B cell (primary cell): ENCODE measurements around the gene JUNB. TPM values are rescaled to one million over a fixed set of nuclear protein-coding genes. Genes with fewer than 3 reads are reported as not detected.

Experiments
- ATAC-seq: fragments of 200-7000 bp; cut with Tn5 transposase; one replicate; pipeline ENCODE4 v1.10.0; 2021; ENCODE audit warnings: low read depth, mild to moderate bottlenecking, moderate number of reproducible peaks, moderate library complexity
- CTCF ChIA-PET: fragments of 350-600 bp; sonication (Branson Sonifier 250); formaldehyde crosslinking; loops from one replicate; lab custom pipeline; 2021; ENCODE audit warnings: antibody characterized with exemption, inconsistent platforms; lab: Charles Lee
- POLR2A ChIA-PET: fragments of 350-600 bp; sonication (Branson Sonifier 250); formaldehyde crosslinking; loops from one replicate; lab custom pipeline; 2021; ENCODE audit warnings: antibody characterized with exemption; lab: Charles Lee
- DNase-seq: peaks from one replicate; pipeline ENCODE4 v3.0.0; 2013
- H2AFZ ChIP-seq: 2 replicates; pipeline ENCODE4 v1.6.1; 2012; ENCODE audit warnings: mild to moderate bottlenecking, low read depth, low read length; ENCODE audit not compliant: insufficient read depth, poor library complexity, severe bottlenecking
- H3K27ac ChIP-seq, 2 donors: 1 replicate in 1 of 2; 2 replicates in 1 of 2; pipeline ENCODE4 v1.5.1; 2012 to 2013; ENCODE audit warnings: low read length in 2 of 2, mild to moderate bottlenecking in 2 of 2, moderate library complexity in 1 of 2
- H3K27me3 ChIP-seq, 4 experiments: fragments of 200-600 bp in 1 of 4; sonication (generic) in 1 of 4; replicated peaks in 1 of 4; 1 replicate in 2 of 4; 2 replicates in 2 of 4; pipeline versions ENCODE4 v1.6.1 to v1.7.0; 2013 to 2016; ENCODE audit warnings: low read length in 3 of 4, mild to moderate bottlenecking in 2 of 4, mixed read lengths in 1 of 4, moderate library complexity in 1 of 4; ENCODE audit not compliant: insufficient read depth in 4 of 4, control insufficient read depth in 3 of 4; ENCODE audit errors: control extremely low read depth in 1 of 4
- H3K36me3 ChIP-seq, 2 experiments: replicated peaks in 1 of 2; 1 replicate in 1 of 2; 2 replicates in 1 of 2; pipeline versions ENCODE4 v1.6.1 to v1.7.1; 2013; ENCODE audit warnings: low read length in 1 of 2; ENCODE audit not compliant: insufficient read depth in 2 of 2, control insufficient read depth in 1 of 2; ENCODE audit errors: control extremely low read depth in 1 of 2, extremely low read depth in 1 of 2
- H3K4me1 ChIP-seq, 2 donors: fragments of 200-600 bp in 1 of 2; sonication (generic) in 1 of 2; 1 replicate in 1 of 2; 2 replicates in 1 of 2; pipeline versions ENCODE4 v1.5.1 to v1.6.1; 2013 to 2017; ENCODE audit warnings: low read length in 2 of 2; ENCODE audit not compliant: control insufficient read depth in 2 of 2, insufficient read depth in 2 of 2
- H3K4me2 ChIP-seq: replicated peaks from 2 replicates; pipeline ENCODE3; 2012; ENCODE audit warnings: mild to moderate bottlenecking, low read depth, low read length; ENCODE audit not compliant: poor library complexity, severe bottlenecking
- H3K4me3 ChIP-seq, 5 experiments: fragments of 200-600 bp in 1 of 5; sonication (generic) in 1 of 5; 1 replicate in 3 of 5; 2 replicates in 2 of 5; pipeline versions ENCODE4 v1.5.1 to v1.7.0; 2011 to 2016; ENCODE audit warnings: low read length in 4 of 5, mild to moderate bottlenecking in 4 of 5, low read depth in 2 of 5, control low read depth in 1 of 5, moderate library complexity in 1 of 5; ENCODE audit not compliant: insufficient read depth in 1 of 5; ENCODE audit errors: control extremely low read depth in 1 of 5, extremely low read depth in 1 of 5
- H3K79me2 ChIP-seq: fragments of 200-600 bp; sonication (generic); one replicate; pipeline ENCODE4 v1.6.0; 2016; ENCODE audit warnings: low read length; ENCODE audit not compliant: control insufficient read depth, insufficient read depth
- H3K9ac ChIP-seq: fragments of 200-600 bp; sonication (generic); 2 replicates; pipeline ENCODE4 v1.6.1; 2017; ENCODE audit warnings: mild to moderate bottlenecking, low read length, moderate library complexity
- H3K9me3 ChIP-seq, 3 donors: one replicate each; pipeline versions ENCODE4 v1.6.1 to v1.7.1; 2013; ENCODE audit warnings: low read length in 2 of 3; ENCODE audit not compliant: control insufficient read depth in 2 of 3, insufficient read depth in 1 of 3; ENCODE audit errors: control extremely low read depth in 1 of 3
- H4K20me1 ChIP-seq: 2 replicates; pipeline ENCODE4 v1.6.0; 2012; ENCODE audit warnings: mild to moderate bottlenecking, low read length; ENCODE audit not compliant: insufficient read depth, control insufficient read depth, poor library complexity, severe bottlenecking
- H3K27ac Mint-ChIP-seq: one replicate; pipeline ENCODE4 v1.8.0; 2021; ENCODE audit warnings: mixed read lengths
- H3K27me3 Mint-ChIP-seq: one replicate; pipeline ENCODE4 v1.8.0; 2021; ENCODE audit warnings: mixed read lengths
- H3K4me1 Mint-ChIP-seq: one replicate; pipeline ENCODE4 v1.8.0; 2021; ENCODE audit warnings: mixed read lengths
- H3K4me3 Mint-ChIP-seq: one replicate; pipeline ENCODE4 v1.8.0; 2021; ENCODE audit warnings: mixed read lengths
- H3K9me3 Mint-ChIP-seq: one replicate; pipeline ENCODE4 v1.8.0; 2022; ENCODE audit warnings: mixed read lengths; ENCODE audit not compliant: insufficient read depth
- CTCF ChIP-seq: fragments of 200-600 bp; IDR thresholded peaks from one replicate; pipeline ENCODE4 v1.8.0; 2022; ENCODE audit warnings: antibody characterized with exemption, mild to moderate bottlenecking
- EZH2 ChIP-seq: IDR thresholded peaks from 2 replicates; pipeline ENCODE4 v1.6.1; 2012; ENCODE audit warnings: borderline replicate concordance, low read depth, mild to moderate bottlenecking, moderate library complexity, low read length; ENCODE audit not compliant: insufficient read depth, poor library complexity, severe bottlenecking
- WGBS: methylation state at CpG from one replicate; pipeline ENCODE4 v1.1.5; 2013; ENCODE audit warnings: missing lambda C conversion rate; ENCODE audit not compliant: insufficient coverage; 5-methylcytosine and 5-hydroxymethylcytosine counted together
- intact Hi-C: fragments of 100-400 bp; cut with micrococcal nuclease; formaldehyde crosslinking; loops from one replicate; pipeline ENCODE4 v1.10.0; 2022
- polyA plus RNA-seq: library from polyadenylated mRNA; depleted of rRNA; stranded (reverse); fragments of >200 nt; gene quantifications from 2 replicates; pipeline ENCODE4 v1.2.3, GENCODE V29; 2012
- total RNA-seq, 2 donors: library from RNA; stranded (reverse); fragments of 120-200 nt in 1 of 2; gene quantifications; 1 replicate in 1 of 2; 2 replicates in 1 of 2; pipeline versions ENCODE4 v1.2.3 to v1.2.4, GENCODE V29; 2013 to 2022

Gene JUNB
- total and polyA plus RNA-seq, 2 donors (not counting 1 experiment from before 2014, with no cell fraction given): 206 to 4,055 TPM

DNA sequence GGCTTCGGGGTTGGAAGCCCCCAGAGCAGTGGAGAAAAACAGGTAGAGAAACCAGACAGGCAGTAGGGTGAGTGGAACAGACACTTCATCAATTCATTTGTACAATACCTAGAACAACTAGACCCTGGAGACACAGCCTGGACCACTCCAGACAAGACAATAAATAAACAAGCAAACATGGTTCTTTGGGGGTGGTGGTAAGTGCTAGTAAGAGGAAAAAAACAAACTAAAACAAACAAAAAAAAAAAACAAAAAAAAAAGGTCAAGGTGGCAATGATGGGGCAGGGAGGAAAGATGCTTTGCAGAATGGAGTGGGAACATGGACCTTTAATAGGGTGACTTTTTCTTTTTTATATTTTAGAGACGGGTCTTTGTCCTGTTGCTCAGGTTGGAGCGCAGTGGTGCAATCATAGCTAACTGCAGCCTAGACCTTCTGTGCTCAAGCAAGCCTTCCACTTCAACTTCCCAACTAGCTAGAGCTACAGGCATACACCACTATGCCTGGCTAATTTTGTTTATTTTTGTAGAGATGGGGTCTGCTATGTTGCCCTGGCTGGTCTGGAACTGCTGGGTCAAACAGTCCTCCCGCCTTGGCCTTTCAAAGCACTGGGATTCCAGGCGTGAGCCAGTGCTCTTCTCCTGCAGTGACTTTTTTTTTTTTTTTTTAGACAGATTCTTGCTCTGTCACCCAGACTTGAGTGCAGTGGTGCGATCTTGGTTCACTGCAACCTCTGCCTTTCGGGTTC is 3.1 kb downstream of the JUNB start:
- Histone ChIP-seq H3K9ac (peak overlapping the region; percentile 86), H3K27me3 (no peaks in the 10 kb centered on the region), H3K4me2 (peak overlapping the region; percentile 91), H3K4me1 (peaks cover 21 to 36% of the 10 kb centered on the region in 2 donors), H3K27ac (peak overlapping the region; percentile 95 to 97), H2AFZ (no peak overlapping the region), H3K36me3 (peaks cover 0 to 4% of the 10 kb centered on the region in 2 experiments), H4K20me1 (peaks cover 19% of the 10 kb centered on the region), H3K4me3 (peak overlapping the region; percentile 61 to 99 (median 97)), H3K79me2 (peaks cover 25% of the 10 kb centered on the region), H3K9me3 (no peaks in the 10 kb centered on the region)
- ChIA-PET POLR2A (interaction anchor here (0.6 to 6.8 kb wide), 10 partner anchors 11 to 1958 kb away, joined by 3 to 233 read pairs (median 6); partner anchors contain the start of genes DHPS, GCDH, HOOK2 and TMED1), CTCF (interaction anchor here (0.6 to 17.9 kb wide), 5 partner anchors 12 to 242 kb away, joined by 3 to 1147 read pairs (median 4); partner anchors contain the start of gene HOOK2)
- Mint-ChIP-seq H3K4me1 (peaks cover 30% of the 10 kb centered on the region), H3K9me3 (no peaks in the 10 kb centered on the region), H3K27ac (peak overlapping the region; percentile 99), H3K4me3 (peak overlapping the region; percentile 67), H3K27me3 (no peaks in the 10 kb centered on the region)
- intact Hi-C loops: loop anchor here (5.0 kb wide), 3 partner anchors 62 to 1043 kb away; partner anchors contain the start of genes TRIR, ZNF490 and ZNF791
- WGBS: 75% methylated on average over 2 of the region's 7 CpGs
- no peak for TF ChIP-seq EZH2
- no peak for TF ChIP-seq CTCF
- DNase-seq (no peak), ATAC-seq (no peak)
